ENCODE data around the gene CENPP.

CENPP gene

DNA sequence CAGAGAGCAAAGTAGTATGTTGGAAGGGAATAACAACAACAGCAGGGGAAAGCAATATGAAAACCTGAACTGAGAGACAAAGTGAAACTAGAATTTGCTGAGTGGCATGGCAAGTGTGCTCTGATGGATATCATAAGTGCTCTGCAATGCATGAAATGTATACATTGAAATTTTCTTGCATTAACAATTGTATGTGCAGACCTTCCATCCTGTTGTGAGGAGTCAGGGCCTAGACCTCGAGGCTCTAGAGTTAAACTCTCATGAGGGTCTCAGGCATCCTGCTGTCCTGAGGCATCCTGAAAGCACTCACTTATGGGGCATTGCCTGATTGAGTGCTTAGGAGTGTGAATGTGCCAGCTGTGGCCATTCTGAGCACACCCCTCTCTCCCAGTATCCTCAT, 208.9 kb downstream of the CENPP start:
- H4K20me1 ChIP-seq (ENCODE audit: insufficient read depth, low read length), result no peaks in the 10 kb centered on the region
- peaks cover 17% of the 10 kb centered on the region for H3F3A ChIP-seq (ENCODE audit: insufficient read depth, low read length)
- no peaks in the 10 kb centered on the region for H3K36me3 ChIP-seq (replicated peaks; ENCODE audit: insufficient read depth, low read length)
- TF ChIP-seq EZH2 (optimal IDR thresholded peaks at IDR 0.05; ENCODE audit: low read depth, low read length) (no peak), EZH2phosphoT487 (IDR thresholded peaks at IDR 0.05; ENCODE audit: low read length) (no peak)
- TF ChIP-seq, protein P1, sequence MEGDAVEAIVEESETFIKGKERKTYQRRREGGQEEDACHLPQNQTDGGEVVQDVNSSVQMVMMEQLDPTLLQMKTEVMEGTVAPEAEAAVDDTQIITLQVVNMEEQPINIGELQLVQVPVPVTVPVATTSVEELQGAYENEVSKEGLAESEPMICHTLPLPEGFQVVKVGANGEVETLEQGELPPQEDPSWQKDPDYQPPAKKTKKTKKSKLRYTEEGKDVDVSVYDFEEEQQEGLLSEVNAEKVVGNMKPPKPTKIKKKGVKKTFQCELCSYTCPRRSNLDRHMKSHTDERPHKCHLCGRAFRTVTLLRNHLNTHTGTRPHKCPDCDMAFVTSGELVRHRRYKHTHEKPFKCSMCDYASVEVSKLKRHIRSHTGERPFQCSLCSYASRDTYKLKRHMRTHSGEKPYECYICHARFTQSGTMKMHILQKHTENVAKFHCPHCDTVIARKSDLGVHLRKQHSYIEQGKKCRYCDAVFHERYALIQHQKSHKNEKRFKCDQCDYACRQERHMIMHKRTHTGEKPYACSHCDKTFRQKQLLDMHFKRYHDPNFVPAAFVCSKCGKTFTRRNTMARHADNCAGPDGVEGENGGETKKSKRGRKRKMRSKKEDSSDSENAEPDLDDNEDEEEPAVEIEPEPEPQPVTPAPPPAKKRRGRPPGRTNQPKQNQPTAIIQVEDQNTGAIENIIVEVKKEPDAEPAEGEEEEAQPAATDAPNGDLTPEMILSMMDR (IDR thresholded peaks at IDR 0.05; ENCODE audit: low read length), result no peak
- peak overlapping the region; percentile 41 for H3K27ac ChIP-seq (ENCODE audit: low read length)
- no peaks in the 10 kb centered on the region for H3K9me2 ChIP-seq (replicated peaks; ENCODE audit: insufficient read depth, low read length)
- DNase-seq, result peak; percentile 63
- H3K79me2 ChIP-seq (ENCODE audit: low read length), result no peaks in the 10 kb centered on the region
- H3K4me1 ChIP-seq (ENCODE audit: low read length), result peaks cover 20% of the 10 kb centered on the region
- no peaks in the 10 kb centered on the region for H3K9me3 ChIP-seq (replicated peaks; ENCODE audit: insufficient read depth, low read length)
- H3K27me3 ChIP-seq (replicated peaks; ENCODE audit: insufficient read depth, low read length), result no peaks in the 10 kb centered on the region
- peak overlapping the region; percentile 22; the same call in 1 of the 2 replicates for H3K9ac ChIP-seq (ENCODE audit: low read length)
- peak overlapping the region; percentile 78 for H3K4me2 ChIP-seq (ENCODE audit: low read depth, low read length)
- H2AFZ ChIP-seq (ENCODE audit: low read length), result peak overlapping the region; percentile 68
- H3K4me3 ChIP-seq (ENCODE audit: low read length), result peak overlapping the region; percentile 55

DNA sequence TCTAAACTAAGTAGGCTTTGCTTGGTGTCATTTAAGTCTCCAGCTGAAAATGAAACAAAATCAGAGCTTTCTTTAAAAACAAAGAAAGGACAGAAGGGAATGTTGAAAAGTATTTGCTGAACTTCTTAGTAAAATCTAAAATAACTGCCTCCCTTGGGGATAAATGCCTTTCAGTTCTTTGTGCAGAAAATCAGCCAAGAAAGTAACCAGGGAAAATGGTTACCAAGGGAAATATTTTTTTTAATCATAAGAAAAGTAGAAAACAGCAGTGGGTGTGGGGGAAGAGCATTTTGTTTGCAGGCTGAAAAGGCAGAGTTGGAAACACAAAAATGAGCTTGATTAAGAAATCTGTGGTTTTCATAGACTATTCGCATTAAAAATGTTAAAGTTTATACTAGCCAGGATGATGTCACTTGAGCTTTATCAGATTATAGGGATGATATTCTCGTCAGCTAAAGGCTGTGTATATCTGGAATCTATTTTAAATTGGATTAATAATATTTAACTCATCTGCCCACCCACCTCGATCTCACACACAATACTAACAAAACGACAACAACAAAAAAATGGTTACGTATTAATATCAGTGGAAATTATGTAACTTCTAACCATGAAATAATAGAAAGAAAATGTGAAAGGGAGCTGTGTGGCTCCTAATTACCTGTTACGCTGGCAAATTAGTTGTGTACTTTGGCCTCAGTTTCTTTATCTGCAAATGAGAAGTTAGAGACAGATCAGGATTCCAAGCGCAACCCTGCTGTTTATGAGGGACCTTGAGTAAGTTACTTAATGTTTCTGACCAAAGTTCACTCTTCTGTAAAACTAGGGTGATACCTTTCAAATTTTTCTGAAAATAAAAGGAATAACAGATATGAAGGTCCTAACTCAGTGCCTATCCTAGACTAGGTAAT, 210.4 kb downstream of the CENPP start, which contains the start of gene ECM2:
ECM2 (minus strand) TSS at position 51 of the 911 bp plus-strand sequence. CDS start 13,124 bp downstream, outside the sequence.
- Histone ChIP-seq H2AFZ (ENCODE audit: low read length) (peak within 1 kb of the TSS; percentile 68), H3K4me2 (ENCODE audit: low read depth, low read length) (peak within 1 kb of the TSS; percentile 78), H4K20me1 (ENCODE audit: insufficient read depth, low read length) (no peaks in the 10 kb centered on the region), H3K9me3 (replicated peaks; ENCODE audit: insufficient read depth, low read length) (no peaks in the 10 kb centered on the region), H3K27me3 (replicated peaks; ENCODE audit: insufficient read depth, low read length) (no peaks in the 10 kb centered on the region), H3K9ac (ENCODE audit: low read length) (peak within 1 kb of the TSS; percentile 22; the same call in 1 of the 2 replicates), H3K36me3 (replicated peaks; ENCODE audit: insufficient read depth, low read length) (no peaks in the 10 kb centered on the region), H3K27ac (ENCODE audit: low read length) (peak within 1 kb of the TSS; percentile 41; the same call in 1 of the 2 replicates), H3K4me3 (ENCODE audit: low read length) (peak within 1 kb of the TSS; percentile 55), H3K9me2 (replicated peaks; ENCODE audit: insufficient read depth, low read length) (no peaks in the 10 kb centered on the region), H3K4me1 (ENCODE audit: low read length) (peaks cover 20% of the 10 kb centered on the region), H3K79me2 (ENCODE audit: low read length) (no peaks in the 10 kb centered on the region), H3F3A (ENCODE audit: insufficient read depth, low read length) (peaks cover 17% of the 10 kb centered on the region)
- no peak for TF ChIP-seq EZH2 (optimal IDR thresholded peaks at IDR 0.05; ENCODE audit: low read depth, low read length)
- no peak for TF ChIP-seq EZH2phosphoT487 (IDR thresholded peaks at IDR 0.05; ENCODE audit: low read length)
- TF ChIP-seq, protein P1 (IDR thresholded peaks at IDR 0.05; ENCODE audit: low read length), result no peak
- DNase-seq, result no peak

DNA sequence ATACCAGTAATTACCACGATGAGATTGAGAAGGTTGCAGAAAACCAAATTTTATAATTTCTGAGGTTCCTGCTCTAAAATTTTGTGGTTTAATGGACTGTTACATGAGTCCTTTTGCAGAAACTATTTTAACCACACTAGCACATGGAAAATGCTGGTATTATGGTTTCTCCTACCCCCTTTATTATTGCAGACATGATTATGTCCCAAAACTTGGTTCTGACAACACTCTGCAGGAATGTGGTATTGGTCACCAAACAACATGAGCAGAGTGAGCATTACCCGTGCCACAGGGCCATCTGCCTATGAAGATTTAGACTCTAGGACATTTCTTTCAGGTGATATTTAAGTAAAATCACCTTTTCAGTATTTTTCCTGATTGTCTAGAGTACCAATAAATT, 212.8 kb downstream of the CENPP start:
- TF ChIP-seq, protein P1 (IDR thresholded peaks at IDR 0.05; ENCODE audit: low read length), result no peak
- TF ChIP-seq EZH2 (optimal IDR thresholded peaks at IDR 0.05; ENCODE audit: low read depth, low read length) (no peak), EZH2phosphoT487 (IDR thresholded peaks at IDR 0.05; ENCODE audit: low read length) (no peak)
- H3K9ac ChIP-seq (ENCODE audit: low read length), result no peak overlapping the region
- H3F3A ChIP-seq (ENCODE audit: insufficient read depth, low read length), result peaks cover 17% of the 10 kb centered on the region
- no peak overlapping the region for H3K4me2 ChIP-seq (ENCODE audit: low read depth, low read length)
- no peak overlapping the region for H3K4me3 ChIP-seq (ENCODE audit: low read length)
- H4K20me1 ChIP-seq (ENCODE audit: insufficient read depth, low read length), result no peaks in the 10 kb centered on the region
- no peaks in the 10 kb centered on the region for H3K9me3 ChIP-seq (replicated peaks; ENCODE audit: insufficient read depth, low read length)
- peaks cover 17% of the 10 kb centered on the region for H3K4me1 ChIP-seq (ENCODE audit: low read length)
- no peaks in the 10 kb centered on the region for H3K9me2 ChIP-seq (replicated peaks; ENCODE audit: insufficient read depth, low read length)
- no peak overlapping the region for H2AFZ ChIP-seq (ENCODE audit: low read length)
- no peaks in the 10 kb centered on the region for H3K27me3 ChIP-seq (replicated peaks; ENCODE audit: insufficient read depth, low read length)
- no peak overlapping the region for H3K27ac ChIP-seq (ENCODE audit: low read length)
- H3K36me3 ChIP-seq (replicated peaks; ENCODE audit: insufficient read depth, low read length), result no peaks in the 10 kb centered on the region
- DNase-seq, result no peak
- H3K79me2 ChIP-seq (ENCODE audit: low read length), result no peaks in the 10 kb centered on the region

All from MM.1S (cell line).